Tibial nerve (tissue), 3 donors: ENCODE measurements around the gene P2RY4.

ENCODE experiments used
- CTCF ChIP-seq, 5 experiments: fragments of 200-600 bp in 3 of 5; fragments of 450-650 bp in 2 of 5; sonication (generic) in 3 of 5; IDR thresholded peaks; one replicate each; pipeline ENCODE4 v1.5.1; 2016 to 2019; ENCODE audit warnings: antibody characterized with exemption in 5 of 5, mild to moderate bottlenecking in 3 of 5, moderate library complexity in 2 of 5
- POLR2A ChIP-seq, 2 donors: fragments of 450-650 bp; IDR thresholded peaks; one replicate each; pipeline ENCODE4 v1.6.1; 2017; ENCODE audit warnings: antibody characterized with exemption in 2 of 2, mild to moderate bottlenecking in 2 of 2, moderate library complexity in 2 of 2

GRCh38 chrX:70247252-70247651 is 12.8 kb downstream of the P2RY4 start:
- TF ChIP-seq CTCF (IDR thresholded peaks at IDR 0.05) (no peak), POLR2A (IDR thresholded peaks at IDR 0.05) (no peak)
